ENCODE measurements around the gene TENM4.

The TENM4 gene

GRCh38 chr11:79017811-79018210 lies 423.0 kb downstream of the TENM4 start:
- POLR2A ChIA-PET: no interaction called here
- DNase-seq (ENCODE audit: extremely low spot score): no peak
- TF ChIP-seq SUZ12 (IDR thresholded peaks at IDR 0.05) (no peak), ELF4 (IDR thresholded peaks at IDR 0.05) (no peak), FOXM1 (IDR thresholded peaks at IDR 0.05; ENCODE audit: borderline replicate concordance) (no peak), TARDBP (IDR thresholded peaks at IDR 0.05) (no peak), ZNF384 (IDR thresholded peaks at IDR 0.05) (no peak), FOXA1 (IDR thresholded peaks at IDR 0.05) (no peak), HDGF (IDR thresholded peaks at IDR 0.05; ENCODE audit: borderline replicate concordance) (no peak)
- CTCF ChIA-PET: interaction anchor here (0.8 kb wide), 1 partner anchor 1337 kb away, joined by 3 read pairs; no protein-coding TSS in a partner anchor

GRCh38 chr11:79013509-79013908 lies 427.3 kb downstream of the TENM4 start:
- CTCF ChIA-PET: no interaction called here
- no peak for TF ChIP-seq SUZ12 (IDR thresholded peaks at IDR 0.05)
- TF ChIP-seq ELF4 (IDR thresholded peaks at IDR 0.05): no peak
- TF ChIP-seq BHLHE40 (IDR thresholded peaks at IDR 0.05; ENCODE audit: borderline replicate concordance): no peak
- no peak for TF ChIP-seq ZNF384 (IDR thresholded peaks at IDR 0.05)
- TF ChIP-seq HDGF (IDR thresholded peaks at IDR 0.05; ENCODE audit: borderline replicate concordance): no peak
- no peak for TF ChIP-seq FOXK2 (IDR thresholded peaks at IDR 0.05)
- TF ChIP-seq TARDBP (IDR thresholded peaks at IDR 0.05): no peak
- TF ChIP-seq LEF1 (IDR thresholded peaks at IDR 0.05; ENCODE audit: borderline replicate concordance): no peak
- TF ChIP-seq SP1 (IDR thresholded peaks at IDR 0.05): no peak
- TF ChIP-seq PKNOX1 (IDR thresholded peaks at IDR 0.05): no peak
- TF ChIP-seq L3MBTL2 (conservative IDR thresholded peaks at IDR 0.05): no peak
- TF ChIP-seq CTBP1 (IDR thresholded peaks at IDR 0.05; ENCODE audit: borderline replicate concordance): no peak
- no peak for TF ChIP-seq FOXA1 (IDR thresholded peaks at IDR 0.05)
- TF ChIP-seq NFRKB (IDR thresholded peaks at IDR 0.05): no peak
- no peak for TF ChIP-seq FOXM1 (IDR thresholded peaks at IDR 0.05; ENCODE audit: borderline replicate concordance)
- TF ChIP-seq ARNT (IDR thresholded peaks at IDR 0.05): no peak
- POLR2A ChIA-PET: no interaction called here
- no peak for DNase-seq (ENCODE audit: extremely low spot score)

DNA sequence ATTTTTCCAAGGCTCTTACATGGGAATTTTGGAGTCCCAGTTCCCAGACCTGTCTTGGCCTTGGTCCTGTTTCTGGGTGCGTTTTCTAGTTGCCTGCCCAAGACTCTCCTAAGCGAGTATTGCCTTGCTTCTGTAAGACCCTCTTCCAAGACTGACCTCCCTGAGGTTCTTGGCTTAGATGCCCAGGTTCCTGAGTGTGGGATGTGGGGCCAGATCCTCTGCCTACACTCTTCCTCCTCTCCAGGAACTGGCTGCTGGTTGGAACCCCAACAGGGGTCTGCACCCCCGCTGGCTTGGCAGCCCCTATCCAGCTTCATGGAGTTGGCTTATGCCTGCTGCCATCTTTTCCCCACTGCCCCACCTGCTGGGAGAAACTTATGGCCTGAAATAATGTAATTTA lies 429.5 kb downstream of the TENM4 start:
- TF ChIP-seq ELF4 (IDR thresholded peaks at IDR 0.05) (no peak), PKNOX1 (IDR thresholded peaks at IDR 0.05) (no peak), CTBP1 (IDR thresholded peaks at IDR 0.05; ENCODE audit: borderline replicate concordance) (no peak), ZNF384 (IDR thresholded peaks at IDR 0.05) (no peak), LEF1 (IDR thresholded peaks at IDR 0.05; ENCODE audit: borderline replicate concordance) (no peak), FOXK2 (IDR thresholded peaks at IDR 0.05) (no peak), FOXM1 (IDR thresholded peaks at IDR 0.05; ENCODE audit: borderline replicate concordance) (no peak), NFRKB (IDR thresholded peaks at IDR 0.05) (no peak), SUZ12 (IDR thresholded peaks at IDR 0.05) (no peak), FOXA1 (IDR thresholded peaks at IDR 0.05) (no peak), TARDBP (IDR thresholded peaks at IDR 0.05) (no peak), ARNT (IDR thresholded peaks at IDR 0.05) (no peak), SP1 (IDR thresholded peaks at IDR 0.05) (no peak), BHLHE40 (IDR thresholded peaks at IDR 0.05; ENCODE audit: borderline replicate concordance) (no peak), L3MBTL2 (conservative IDR thresholded peaks at IDR 0.05) (no peak), HDGF (IDR thresholded peaks at IDR 0.05; ENCODE audit: borderline replicate concordance) (no peak)
- no peak for DNase-seq (ENCODE audit: extremely low spot score)
- CTCF ChIA-PET: no interaction called here
- POLR2A ChIA-PET: no interaction called here

- no peak for TF ChIP-seq FOXM1 (IDR thresholded peaks at IDR 0.05; ENCODE audit: borderline replicate concordance)
- TF ChIP-seq BHLHE40 (IDR thresholded peaks at IDR 0.05; ENCODE audit: borderline replicate concordance): no peak
- no peak for TF ChIP-seq NFRKB (IDR thresholded peaks at IDR 0.05)
- 0 out of 2 replicates have a peak, but pooled peaks have one; percentile 10 for TF ChIP-seq PKNOX1 (IDR thresholded peaks at IDR 0.05)
- TF ChIP-seq FOXK2 (IDR thresholded peaks at IDR 0.05): no peak
- TF ChIP-seq L3MBTL2 (conservative IDR thresholded peaks at IDR 0.05): no peak
- CTCF ChIA-PET: interaction anchor here (0.6 kb wide), 1 partner anchor 88 kb away, joined by 3 read pairs; no protein-coding TSS in a partner anchor
- POLR2A ChIA-PET: no interaction called here
- DNase-seq (ENCODE audit: extremely low spot score): peak; percentile 50
Observed at GRCh38 chr11:79007771-79008402, 432.9 kb downstream of the TENM4 start.

DNA sequence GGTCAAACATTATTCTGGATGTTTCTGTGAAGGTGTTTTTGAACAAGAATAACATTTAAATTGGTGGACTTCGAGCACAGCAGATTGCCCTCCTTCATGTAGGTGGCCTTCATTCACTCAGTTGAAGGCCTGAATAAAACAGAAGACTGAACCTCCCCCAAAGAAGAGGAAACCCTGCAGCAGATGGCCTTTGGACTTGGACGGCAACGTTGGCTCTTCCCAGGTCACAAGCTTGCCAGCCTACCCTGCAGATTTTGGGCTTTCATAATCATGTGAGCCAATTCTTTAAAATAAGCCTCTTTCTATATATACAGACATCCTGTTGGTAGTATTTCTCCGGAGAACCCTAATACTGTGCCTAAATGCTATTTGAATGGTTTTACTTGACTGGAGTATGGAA lies 434.0 kb downstream of the TENM4 start:
- POLR2A ChIA-PET: no interaction called here
- TF ChIP-seq TARDBP (IDR thresholded peaks at IDR 0.05): no peak
- no peak for TF ChIP-seq LEF1 (IDR thresholded peaks at IDR 0.05; ENCODE audit: borderline replicate concordance)
- TF ChIP-seq FOXA1 (IDR thresholded peaks at IDR 0.05): no peak
- no peak for TF ChIP-seq CTBP1 (IDR thresholded peaks at IDR 0.05; ENCODE audit: borderline replicate concordance)
- no peak for TF ChIP-seq FOXM1 (IDR thresholded peaks at IDR 0.05; ENCODE audit: borderline replicate concordance)
- no peak for TF ChIP-seq NFRKB (IDR thresholded peaks at IDR 0.05)
- CTCF ChIA-PET: no interaction called here
- DNase-seq (ENCODE audit: extremely low spot score): no peak

DNA sequence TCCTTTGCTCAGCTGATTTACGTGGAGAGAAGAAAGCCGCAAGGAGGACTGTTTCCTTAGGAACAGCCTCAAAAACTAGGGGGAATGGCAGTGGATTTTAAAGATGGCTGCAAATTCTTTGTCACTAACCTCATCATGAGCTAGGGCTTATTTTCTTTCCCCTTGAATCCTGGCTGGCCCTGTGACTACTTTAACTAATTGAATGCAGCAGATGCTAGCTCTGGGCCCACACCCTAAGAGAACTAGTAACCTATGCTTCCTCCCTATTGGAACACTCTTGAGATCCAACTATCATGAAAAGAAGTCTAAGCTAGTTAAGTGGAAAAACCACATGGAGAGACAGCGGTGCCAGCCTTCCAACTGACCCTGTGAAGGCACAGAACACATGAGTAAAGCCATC lies 444.8 kb downstream of the TENM4 start:
- DNase-seq (ENCODE audit: extremely low spot score): no peak
- ChIA-PET POLR2A (no interaction called here), CTCF (no interaction called here)
- no peak for TF ChIP-seq FOXA1 (IDR thresholded peaks at IDR 0.05)
- no peak for TF ChIP-seq NFRKB (IDR thresholded peaks at IDR 0.05)
- no peak for TF ChIP-seq L3MBTL2 (conservative IDR thresholded peaks at IDR 0.05)
- no peak for TF ChIP-seq ELF4 (IDR thresholded peaks at IDR 0.05)

Data from HEK293T (cell line).